ENCODE data around the gene PRPF19.
"Not testable (repeated sequence)": the region's sequence is repeated elsewhere in the genome, so short reads cannot be mapped to it uniquely, and the experiment has no call there.

Gene PRPF19

GRCh38 chr11:60922906-60923305 is 16.5 kb upstream of the PRPF19 start:
- DNase-seq, result no peak

GRCh38 chr11:60921777-60922335 is 15.5 kb upstream of the PRPF19 start:
- no peak for DNase-seq

GRCh38 chr11:60921259-60921658 is 14.9 kb upstream of the PRPF19 start:
- no peak for DNase-seq

- DNase-seq, result no peak
Measured at GRCh38 chr11:60919956-60920355, 13.6 kb upstream of the PRPF19 start.

GRCh38 chr11:60919320-60919719 is 12.9 kb upstream of the PRPF19 start:
- no peak for DNase-seq

- DNase-seq, result no peak
Measured at GRCh38 chr11:60918939-60919265, 12.5 kb upstream of the PRPF19 start.

GRCh38 chr11:60918251-60918938 is 12.0 kb upstream of the PRPF19 start:
- DNase-seq, result no peak

GRCh38 chr11:60917267-60917666 is 10.9 kb upstream of the PRPF19 start:
- no peak for DNase-seq

- no peak for DNase-seq
Measured at GRCh38 chr11:60916669-60917206, 10.4 kb upstream of the PRPF19 start.

- DNase-seq, result no peak
Measured at GRCh38 chr11:60915248-60915914, 9.0 kb upstream of the PRPF19 start.

GRCh38 chr11:60914633-60915247 is 8.4 kb upstream of the PRPF19 start:
- DNase-seq, result peak; percentile 63

- DNase-seq, result peak; percentile 94
Measured at GRCh38 chr11:60913793-60914632, 7.6 kb upstream of the PRPF19 start, which contains the start of gene TMEM109. Gene TMEM109 (plus strand): TSS chr11:60914158. CDS start chr11:60919694, 5,536 bp downstream.

GRCh38 chr11:60912851-60913528 is 6.6 kb upstream of the PRPF19 start:
- no peak for DNase-seq

GRCh38 chr11:60912223-60912850 is 6.0 kb upstream of the PRPF19 start:
- no peak for DNase-seq

GRCh38 chr11:60910711-60911380 is 4.5 kb upstream of the PRPF19 start:
- no peak for DNase-seq

GRCh38 chr11:60910281-60910687 is 3.9 kb upstream of the PRPF19 start:
- DNase-seq, result no peak

GRCh38 chr11:60909680-60910280 is 3.4 kb upstream of the PRPF19 start:
- not testable (repeated sequence) for DNase-seq

- DNase-seq, result no peak
Measured at GRCh38 chr11:60908803-60909202, 2.4 kb upstream of the PRPF19 start.

- DNase-seq, result peak; percentile 74
Measured at GRCh38 chr11:60905551-60906113, 753 bp downstream of the PRPF19 start.

- no peak for DNase-seq
Measured at GRCh38 chr11:60905047-60905446, 1.3 kb downstream of the PRPF19 start.
